Measurements from ENCODE around the gene MEPCE.
"Not testable (repeated sequence)": the region's sequence is repeated elsewhere in the genome, so short reads cannot be mapped to it uniquely, and the experiment has no call there.

Gene MEPCE

DNA sequence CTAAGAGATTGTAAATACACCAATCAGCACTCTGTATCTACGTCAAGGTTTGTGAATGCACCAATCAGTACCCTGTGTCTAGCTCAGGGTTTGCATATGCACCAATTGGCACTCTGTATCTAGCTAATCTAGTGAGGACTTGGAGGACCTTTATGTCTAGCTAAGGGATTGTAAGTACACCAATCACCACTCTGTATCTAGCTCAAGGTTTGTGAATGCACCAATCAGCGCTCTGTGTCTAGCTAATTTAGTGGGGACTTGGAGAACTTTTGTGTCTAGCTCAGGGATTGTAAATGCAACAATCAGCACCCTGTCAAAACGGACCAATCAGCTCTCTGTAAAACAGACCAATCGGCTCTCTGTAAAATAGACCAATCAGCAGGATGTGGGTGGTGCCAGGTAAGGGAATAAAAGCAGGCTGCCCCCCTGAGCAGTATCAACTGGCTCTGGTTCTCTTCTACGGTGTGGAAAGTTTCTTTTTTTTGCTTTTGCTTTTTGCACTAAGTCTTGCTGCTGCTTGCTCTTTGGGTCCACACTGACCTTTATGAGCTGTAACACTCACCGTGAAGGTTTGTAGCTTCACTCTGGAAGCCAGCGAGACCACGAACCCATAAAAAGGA lies 47.3 kb upstream of the MEPCE start:
- not testable (repeated sequence) for H3K4me3 ChIP-seq (ENCODE audit: low read length in 2 of 2); H4K91ac ChIP-seq (ENCODE audit: low read depth, low read length, poor library complexity); H3K4ac ChIP-seq (ENCODE audit: low read length); H3K14ac ChIP-seq (ENCODE audit: low read length); H3K36me3 ChIP-seq (replicated peaks in 1 of 2; ENCODE audit: control insufficient read depth in 2 of 2, insufficient read depth in 2 of 2, low read length in 2 of 2); H3K4me1 ChIP-seq (ENCODE audit: control insufficient read depth in 2 of 2, insufficient read depth in 1 of 2, low read depth in 1 of 2, low read length in 2 of 2); H3K79me1 ChIP-seq (ENCODE audit: low read depth, low read length); H3K23ac ChIP-seq (ENCODE audit: low read depth, low read length, poor library complexity); H2BK15ac ChIP-seq (ENCODE audit: low read length); H2BK5ac ChIP-seq (ENCODE audit: low read length); H2AK5ac ChIP-seq (ENCODE audit: low read depth, low read length); H3K9me3 ChIP-seq (replicated peaks in 1 of 2; ENCODE audit: control insufficient read depth in 2 of 2, insufficient read depth in 1 of 2, low read depth in 1 of 2, low read length in 2 of 2); H3K4me2 ChIP-seq (ENCODE audit: insufficient read depth, low read length, poor library complexity, severe bottlenecking); DNase-seq (ENCODE audit: low spot score); H3K18ac ChIP-seq (ENCODE audit: low read length); H3K9ac ChIP-seq (ENCODE audit: low read depth, low read length, poor library complexity); H3K27me3 ChIP-seq (ENCODE audit: control insufficient read depth in 3 of 3, insufficient read depth in 3 of 3, low read depth in 1 of 3, low read length in 3 of 3); H2BK120ac ChIP-seq (ENCODE audit: low read depth, low read length); H3K27ac ChIP-seq (replicated peaks; ENCODE audit: low read length); H4K8ac ChIP-seq (ENCODE audit: low read depth, low read length); H2BK12ac ChIP-seq (ENCODE audit: low read length)
- peak overlapping the region; percentile 56 for H2AFZ ChIP-seq (ENCODE audit: low read length)
- no CpG with 5 or more reads among the region's 8 CpGs for WGBS, 2 donors (ENCODE audit: extremely low coverage in 2 of 2, insufficient read length in 2 of 2, insufficient replicate concordance in 1 of 2)

DNA sequence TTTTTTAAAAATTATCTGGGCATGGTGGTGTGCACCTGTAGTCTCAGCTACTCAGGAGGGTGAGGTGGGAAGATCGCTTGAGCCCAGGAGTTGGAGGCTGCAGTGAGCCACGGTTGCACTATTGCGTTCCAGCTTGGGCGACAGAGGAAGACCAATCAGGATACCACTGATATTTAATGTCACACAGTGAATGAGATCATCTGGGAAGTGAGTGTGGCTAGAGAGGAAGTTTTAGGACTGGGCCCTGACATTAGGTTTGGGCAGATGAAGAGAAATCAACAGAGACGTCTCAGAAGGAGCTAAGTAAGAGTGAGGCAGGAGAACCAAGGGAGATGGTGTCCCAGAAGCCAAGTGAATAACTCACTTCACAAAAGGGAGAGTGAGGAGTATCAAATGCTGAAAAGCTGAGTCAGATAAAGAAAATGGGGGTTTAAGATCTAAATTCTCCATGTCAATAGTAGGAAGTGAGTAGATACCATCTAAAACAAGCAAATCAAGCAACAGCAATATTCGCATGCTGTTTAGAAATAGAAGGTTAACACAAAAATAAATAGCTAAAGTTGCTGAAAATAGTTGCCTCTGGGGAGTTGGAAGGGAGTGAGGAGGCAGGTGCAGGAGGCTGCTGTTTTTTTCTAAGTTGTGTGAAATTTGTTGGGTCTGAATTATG lies 44.9 kb upstream of the MEPCE start:
- no peak for DNase-seq (ENCODE audit: low spot score)
- Histone ChIP-seq H3K27me3 (ENCODE audit: control insufficient read depth in 3 of 3, insufficient read depth in 3 of 3, low read depth in 1 of 3, low read length in 3 of 3) (peaks cover 0 to 5% (median 0%) of the 10 kb centered on the region in 3 experiments), H3K9ac (ENCODE audit: low read depth, low read length, poor library complexity) (no peak overlapping the region), H3K4ac (ENCODE audit: low read length) (no peak overlapping the region), H3K4me1 (ENCODE audit: control insufficient read depth in 2 of 2, insufficient read depth in 1 of 2, low read depth in 1 of 2, low read length in 2 of 2) (no peaks in the 10 kb centered on the region), H4K8ac (ENCODE audit: low read depth, low read length) (no peak overlapping the region), H3K36me3 (replicated peaks in 1 of 2; ENCODE audit: control insufficient read depth in 2 of 2, insufficient read depth in 2 of 2, low read length in 2 of 2) (no peaks in the 10 kb centered on the region), H3K18ac (ENCODE audit: low read length) (no peak overlapping the region), H3K27ac (replicated peaks; ENCODE audit: low read length) (no peak overlapping the region), H2AFZ (ENCODE audit: low read length) (no peak overlapping the region), H3K79me1 (ENCODE audit: low read depth, low read length) (no peaks in the 10 kb centered on the region), H4K91ac (ENCODE audit: low read depth, low read length, poor library complexity) (no peak overlapping the region), H2BK5ac (ENCODE audit: low read length) (no peak overlapping the region), H2BK12ac (ENCODE audit: low read length) (no peak overlapping the region), H2AK5ac (ENCODE audit: low read depth, low read length) (no peak overlapping the region), H3K23ac (ENCODE audit: low read depth, low read length, poor library complexity) (no peak overlapping the region), H3K14ac (ENCODE audit: low read length) (no peak overlapping the region), H2BK15ac (ENCODE audit: low read length) (no peak overlapping the region), H3K9me3 (replicated peaks in 1 of 2; ENCODE audit: control insufficient read depth in 2 of 2, insufficient read depth in 1 of 2, low read depth in 1 of 2, low read length in 2 of 2) (no peaks in the 10 kb centered on the region), H3K4me3 (ENCODE audit: low read length in 2 of 2) (no peak overlapping the region), H3K4me2 (ENCODE audit: insufficient read depth, low read length, poor library complexity, severe bottlenecking) (no peak overlapping the region), H2BK120ac (ENCODE audit: low read depth, low read length) (no peak overlapping the region)
- WGBS, 2 donors (ENCODE audit: extremely low coverage in 2 of 2, insufficient read length in 2 of 2, insufficient replicate concordance in 1 of 2): no CpG with 5 or more reads among the region's 6 CpGs

DNA sequence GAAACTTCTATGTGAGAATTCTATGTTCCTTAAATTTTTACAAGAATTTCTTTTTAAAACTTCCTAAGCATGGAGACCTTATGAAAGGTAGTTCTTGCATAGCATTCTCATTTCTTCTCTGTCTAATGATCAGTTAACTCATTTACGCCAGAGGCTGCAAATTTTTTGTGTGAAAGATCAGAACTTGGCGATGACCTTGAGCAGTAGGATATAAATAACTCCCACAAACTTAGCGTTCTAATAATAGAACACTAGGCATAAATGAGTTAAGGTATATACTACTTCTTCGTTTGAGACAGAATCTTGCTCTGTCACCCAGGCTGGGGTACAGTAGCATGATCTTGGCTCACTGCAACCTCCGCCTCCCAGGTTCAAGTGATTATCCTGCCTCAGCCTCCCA lies 42.7 kb upstream of the MEPCE start:
- no peak overlapping the region for H3K23ac ChIP-seq (ENCODE audit: low read depth, low read length, poor library complexity)
- no peak overlapping the region for H2BK15ac ChIP-seq (ENCODE audit: low read length)
- no peak overlapping the region for H2AFZ ChIP-seq (ENCODE audit: low read length)
- no CpG with 5 or more reads among the region's 5 CpGs for WGBS, 2 donors (ENCODE audit: extremely low coverage in 2 of 2, insufficient read length in 2 of 2, insufficient replicate concordance in 1 of 2)
- no peak overlapping the region for H2BK5ac ChIP-seq (ENCODE audit: low read length)
- H3K4me3 ChIP-seq (ENCODE audit: low read length in 2 of 2): no peak overlapping the region
- H3K27me3 ChIP-seq (ENCODE audit: control insufficient read depth in 3 of 3, insufficient read depth in 3 of 3, low read depth in 1 of 3, low read length in 3 of 3): peaks cover 0 to 7% (median 0%) of the 10 kb centered on the region in 3 experiments
- H4K91ac ChIP-seq (ENCODE audit: low read depth, low read length, poor library complexity): no peak overlapping the region
- no peaks in the 10 kb centered on the region for H3K79me1 ChIP-seq (ENCODE audit: low read depth, low read length)
- no peak overlapping the region for H2AK5ac ChIP-seq (ENCODE audit: low read depth, low read length)
- H3K9me3 ChIP-seq (replicated peaks in 1 of 2; ENCODE audit: control insufficient read depth in 2 of 2, insufficient read depth in 1 of 2, low read depth in 1 of 2, low read length in 2 of 2): no peaks in the 10 kb centered on the region
- H3K4ac ChIP-seq (ENCODE audit: low read length): no peak overlapping the region
- no peak overlapping the region for H2BK12ac ChIP-seq (ENCODE audit: low read length)
- H3K14ac ChIP-seq (ENCODE audit: low read length): no peak overlapping the region
- H3K9ac ChIP-seq (ENCODE audit: low read depth, low read length, poor library complexity): no peak overlapping the region
- no peaks in the 10 kb centered on the region for H3K4me1 ChIP-seq (ENCODE audit: control insufficient read depth in 2 of 2, insufficient read depth in 1 of 2, low read depth in 1 of 2, low read length in 2 of 2)
- DNase-seq (ENCODE audit: low spot score): no peak
- H2BK120ac ChIP-seq (ENCODE audit: low read depth, low read length): no peak overlapping the region
- H3K18ac ChIP-seq (ENCODE audit: low read length): no peak overlapping the region
- H3K36me3 ChIP-seq (replicated peaks in 1 of 2; ENCODE audit: control insufficient read depth in 2 of 2, insufficient read depth in 2 of 2, low read length in 2 of 2): no peaks in the 10 kb centered on the region
- H3K27ac ChIP-seq (replicated peaks; ENCODE audit: low read length): no peak overlapping the region
- no peak overlapping the region for H4K8ac ChIP-seq (ENCODE audit: low read depth, low read length)
- no peak overlapping the region for H3K4me2 ChIP-seq (ENCODE audit: insufficient read depth, low read length, poor library complexity, severe bottlenecking)

DNA sequence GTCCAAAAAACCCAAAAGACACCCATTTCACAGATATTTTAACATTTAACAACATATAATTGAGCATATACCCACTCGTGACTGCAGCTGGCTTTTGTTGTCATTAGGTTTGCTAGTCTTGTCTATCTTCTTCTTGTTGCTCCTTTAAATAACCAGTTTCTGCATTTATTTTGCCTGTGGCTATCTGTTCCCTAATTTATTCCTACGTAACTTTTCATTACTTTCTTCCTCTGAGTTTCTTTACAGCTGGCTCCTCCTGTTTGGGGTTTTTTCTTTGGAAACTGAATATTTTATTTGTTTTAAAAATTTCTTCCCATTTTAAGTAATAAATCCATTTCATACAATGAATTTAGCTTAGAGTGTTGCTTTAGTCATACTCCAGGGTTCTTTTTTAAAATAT lies 41.9 kb upstream of the MEPCE start:
- Histone ChIP-seq H2BK120ac (ENCODE audit: low read depth, low read length) (no peak overlapping the region), H2BK15ac (ENCODE audit: low read length) (no peak overlapping the region), H3K18ac (ENCODE audit: low read length) (no peak overlapping the region), H3K36me3 (replicated peaks in 1 of 2; ENCODE audit: control insufficient read depth in 2 of 2, insufficient read depth in 2 of 2, low read length in 2 of 2) (no peaks in the 10 kb centered on the region), H3K27me3 (ENCODE audit: control insufficient read depth in 3 of 3, insufficient read depth in 3 of 3, low read depth in 1 of 3, low read length in 3 of 3) (peaks cover 0 to 7% (median 0%) of the 10 kb centered on the region in 3 experiments), H3K4me1 (ENCODE audit: control insufficient read depth in 2 of 2, insufficient read depth in 1 of 2, low read depth in 1 of 2, low read length in 2 of 2) (no peaks in the 10 kb centered on the region), H3K4me2 (ENCODE audit: insufficient read depth, low read length, poor library complexity, severe bottlenecking) (no peak overlapping the region), H3K14ac (ENCODE audit: low read length) (no peak overlapping the region), H2BK5ac (ENCODE audit: low read length) (no peak overlapping the region), H4K91ac (ENCODE audit: low read depth, low read length, poor library complexity) (no peak overlapping the region), H2BK12ac (ENCODE audit: low read length) (no peak overlapping the region), H4K8ac (ENCODE audit: low read depth, low read length) (no peak overlapping the region), H2AK5ac (ENCODE audit: low read depth, low read length) (no peak overlapping the region), H3K4ac (ENCODE audit: low read length) (no peak overlapping the region), H3K4me3 (ENCODE audit: low read length in 2 of 2) (no peak overlapping the region), H3K9ac (ENCODE audit: low read depth, low read length, poor library complexity) (no peak overlapping the region), H3K27ac (replicated peaks; ENCODE audit: low read length) (no peak overlapping the region), H2AFZ (ENCODE audit: low read length) (no peak overlapping the region), H3K9me3 (replicated peaks in 1 of 2; ENCODE audit: control insufficient read depth in 2 of 2, insufficient read depth in 1 of 2, low read depth in 1 of 2, low read length in 2 of 2) (no peaks in the 10 kb centered on the region), H3K23ac (ENCODE audit: low read depth, low read length, poor library complexity) (peak overlapping the region; percentile 59), H3K79me1 (ENCODE audit: low read depth, low read length) (no peaks in the 10 kb centered on the region)
- no CpG with 5 or more reads among the region's 2 CpGs for WGBS, 2 donors (ENCODE audit: extremely low coverage in 2 of 2, insufficient read length in 2 of 2, insufficient replicate concordance in 1 of 2)
- DNase-seq (ENCODE audit: low spot score): no peak
